Stimulated activated CD8-positive, alpha-beta memory T cell treated with anti-CD3 and anti-CD28 coated beads, Interleukin-7, amount 100 ng/mL, for 4 hours (primary cell): ENCODE measurements around the gene MARCHF3.
"Not testable (repeated sequence)": the region's sequence is repeated elsewhere in the genome, so short reads cannot be mapped to it uniquely, and the experiment has no call there.

Source experiments
- DNase-seq, 2 donors: peaks; one replicate each; pipeline ENCODE4 v3.0.0-alpha.2; 2020; ENCODE audit warnings: low read depth in 2 of 2

The MARCHF3 gene, protein sequence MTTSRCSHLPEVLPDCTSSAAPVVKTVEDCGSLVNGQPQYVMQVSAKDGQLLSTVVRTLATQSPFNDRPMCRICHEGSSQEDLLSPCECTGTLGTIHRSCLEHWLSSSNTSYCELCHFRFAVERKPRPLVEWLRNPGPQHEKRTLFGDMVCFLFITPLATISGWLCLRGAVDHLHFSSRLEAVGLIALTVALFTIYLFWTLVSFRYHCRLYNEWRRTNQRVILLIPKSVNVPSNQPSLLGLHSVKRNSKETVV

DNA sequence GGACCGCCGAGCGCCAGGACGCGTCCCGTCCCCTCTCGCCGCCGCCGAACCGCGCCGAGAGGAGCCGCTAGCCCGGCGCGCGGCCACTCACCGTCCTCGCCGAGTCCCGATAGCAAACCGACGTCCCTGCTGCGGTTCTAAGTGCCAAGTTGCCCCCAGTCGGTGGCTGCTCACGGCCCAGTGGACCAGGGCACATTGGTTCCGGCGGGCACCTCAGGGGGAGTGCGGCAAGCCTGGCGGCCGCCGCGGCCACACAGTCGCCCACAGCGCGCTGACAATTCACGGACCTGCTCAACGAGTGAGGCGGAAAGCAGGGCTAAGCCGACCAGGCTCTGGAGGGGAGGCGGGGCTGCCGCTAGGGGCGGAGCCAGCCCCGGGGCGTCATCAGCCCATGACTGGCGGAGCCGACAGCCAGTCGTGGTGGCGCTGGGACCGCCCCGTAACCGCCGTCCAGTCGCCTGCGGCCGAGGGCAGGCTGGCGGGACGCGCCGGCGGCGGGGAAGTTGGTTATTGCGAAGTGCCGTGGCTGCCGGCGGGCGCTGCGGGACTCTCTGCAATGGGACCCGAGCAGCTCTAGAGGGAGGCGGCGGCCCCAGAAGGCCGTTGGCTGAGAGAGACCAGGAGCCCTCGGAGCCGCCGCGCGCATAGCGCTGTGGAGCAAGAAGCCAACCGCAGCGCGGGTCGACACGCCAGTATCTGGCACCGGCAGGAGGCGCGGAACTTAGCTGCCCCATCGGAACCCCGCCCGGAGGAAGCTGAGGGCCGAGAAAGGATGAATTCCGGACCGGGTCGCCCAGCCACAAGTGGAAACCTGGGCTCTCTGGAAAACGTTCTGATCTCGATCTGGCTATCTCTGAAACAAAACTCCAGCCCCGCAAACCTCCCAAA, at the start of gene MARCHF3:
MARCHF3 (minus strand) TSS at position 300 of the 888 bp plus-strand sequence. CDS start 112,387 bp downstream, outside the sequence.
- peak; percentile 78 to 93 for DNase-seq

DNA sequence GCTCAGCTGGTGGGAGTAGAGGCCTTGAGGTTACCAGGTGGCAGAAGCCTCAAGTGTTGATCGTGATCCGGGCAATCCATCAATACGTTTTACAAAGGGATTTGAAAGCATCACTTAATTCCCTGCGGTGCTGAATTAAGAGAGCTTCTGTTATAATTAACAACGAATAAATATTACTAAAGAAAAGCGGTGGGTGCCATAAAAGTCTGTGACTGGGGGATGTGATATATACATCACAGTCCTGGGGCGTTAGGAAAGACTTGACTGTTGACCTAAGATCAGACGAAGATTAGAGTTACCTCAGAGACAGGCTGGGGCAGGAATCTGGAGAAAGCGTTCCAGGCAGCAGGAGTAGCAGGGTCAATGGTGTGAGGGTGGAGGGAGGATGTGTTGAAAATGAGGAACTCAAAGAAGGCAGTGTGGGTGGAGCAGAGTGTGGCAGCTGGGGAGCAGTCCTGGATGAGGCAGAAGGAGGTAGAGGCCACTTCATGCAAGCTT, 49.7 kb upstream of the MARCHF3 start:
- no peak for DNase-seq

DNA sequence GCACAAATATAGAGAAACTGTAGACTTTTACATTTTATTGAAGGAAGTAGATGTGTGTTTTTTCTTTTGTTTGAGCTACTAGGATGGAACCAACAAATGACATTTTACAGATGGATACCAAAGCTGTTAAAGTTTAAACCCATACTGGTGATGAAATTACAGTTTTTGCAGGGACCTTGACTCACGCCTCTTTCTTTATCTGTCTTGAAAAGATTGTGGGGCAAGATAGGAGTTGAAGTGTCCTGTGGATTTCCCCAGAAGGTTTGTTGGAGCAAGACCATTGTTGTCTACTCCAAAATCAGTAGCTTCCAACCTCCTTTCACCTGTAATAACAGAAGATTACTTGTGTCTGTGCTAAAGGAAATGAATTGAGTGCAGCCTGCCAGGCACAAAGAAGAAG, 47.0 kb upstream of the MARCHF3 start:
- DNase-seq: no peak

DNA sequence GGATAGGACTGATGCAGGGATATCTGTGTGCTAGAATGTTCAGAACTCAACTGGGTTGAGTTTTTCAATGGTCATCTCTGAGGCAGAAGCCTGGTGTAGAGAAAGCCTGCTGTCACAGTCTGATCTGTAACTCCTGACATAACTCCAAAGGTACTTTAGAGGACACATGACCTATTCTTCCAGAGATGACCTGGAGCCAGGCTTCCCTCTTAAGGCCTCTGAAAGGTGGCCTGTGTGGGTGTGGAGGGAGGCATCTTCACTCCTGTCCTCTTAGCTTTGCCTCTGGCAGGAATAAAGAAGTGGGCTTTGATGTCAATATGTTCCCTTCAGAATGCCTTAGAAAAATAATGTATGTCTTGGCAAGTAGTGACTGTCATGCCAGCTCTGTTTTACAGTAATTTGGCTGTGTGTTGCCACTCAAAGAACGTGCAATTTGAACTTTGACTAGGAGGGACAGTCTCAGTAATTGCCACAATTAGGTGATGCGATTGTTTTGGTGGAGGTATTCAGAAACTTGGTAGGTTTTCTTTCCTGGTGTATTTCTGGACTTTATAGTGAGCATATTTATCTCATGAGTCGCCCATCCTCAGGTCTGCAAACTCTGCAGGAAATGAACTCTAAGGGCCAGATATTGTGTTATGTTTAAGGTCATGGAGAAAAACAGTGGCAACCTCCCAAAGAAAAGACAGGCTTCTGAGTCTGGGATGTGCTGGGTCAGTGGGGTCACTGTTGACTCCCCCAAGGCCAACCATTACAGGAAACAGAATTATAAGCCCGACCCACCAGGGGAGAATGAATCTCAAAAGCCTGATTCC, 46.2 kb upstream of the MARCHF3 start:
- no peak for DNase-seq

DNA sequence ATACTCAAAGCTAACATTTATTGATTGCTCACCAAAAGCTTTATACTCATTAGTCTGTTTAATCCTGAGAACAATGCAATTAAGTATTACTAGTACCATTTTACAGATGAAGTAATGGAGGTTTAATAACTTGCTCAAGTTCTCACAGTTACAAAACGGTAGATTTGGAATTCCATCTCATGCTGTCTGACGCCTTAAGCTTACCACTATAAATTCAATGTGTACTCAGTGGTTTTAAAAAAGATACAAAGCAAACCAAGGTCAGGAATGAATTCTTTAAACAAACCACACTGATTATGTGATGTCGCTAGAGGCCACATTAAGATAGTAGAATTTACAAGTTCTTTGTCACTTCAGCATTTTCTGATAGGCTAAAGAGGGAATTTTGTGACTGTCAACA, 44.1 kb upstream of the MARCHF3 start:
- DNase-seq: no peak

DNA sequence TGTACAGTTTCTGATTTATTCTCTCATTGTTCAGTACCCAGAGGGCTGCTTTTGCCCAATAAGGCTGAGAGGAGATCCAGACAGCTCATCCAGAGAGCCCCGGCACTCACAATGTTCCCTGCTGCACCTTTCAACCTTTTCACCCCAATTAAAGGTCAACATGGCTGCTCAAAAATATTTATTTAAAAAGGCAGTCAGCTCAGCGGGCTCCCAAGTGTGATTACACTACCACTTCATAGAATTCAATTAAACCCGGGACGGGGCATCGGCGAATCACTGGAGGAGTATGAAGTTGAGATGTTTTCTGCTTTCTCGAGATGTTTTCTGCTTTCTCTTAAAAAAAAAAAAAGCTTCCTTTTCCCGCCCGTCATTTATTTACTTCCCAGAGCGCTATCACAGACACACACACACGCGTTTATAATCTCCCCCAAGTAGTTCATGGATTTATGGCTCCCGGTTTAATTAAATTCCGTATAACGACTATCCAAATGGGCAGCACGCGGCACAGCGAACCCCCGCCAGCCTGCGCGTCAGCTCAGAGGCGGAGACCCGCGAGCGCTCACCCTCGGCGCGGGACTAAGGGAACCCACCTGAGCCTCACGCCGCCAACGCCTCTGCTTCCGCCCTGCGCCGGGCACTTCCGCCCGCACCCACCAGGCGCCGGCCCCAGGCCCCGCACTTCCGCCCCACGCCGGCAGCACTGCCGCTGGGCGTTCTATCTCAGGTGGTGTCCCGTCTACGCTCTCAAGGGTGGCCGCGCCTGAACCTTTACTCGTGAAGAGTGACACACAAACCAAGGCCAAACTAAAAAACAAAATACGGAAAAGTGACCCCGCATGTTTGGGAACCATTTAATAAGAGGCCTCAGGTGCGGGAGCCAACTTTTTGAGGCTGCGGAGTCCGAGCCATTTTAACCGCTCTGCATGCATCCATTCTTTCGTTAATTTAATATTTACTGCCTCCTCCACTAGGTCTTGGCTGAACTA, 42.8 kb upstream of the MARCHF3 start, which contains the start of gene C5orf63:
C5orf63 (minus strand) TSS at position 642 of the 986 bp plus-strand sequence. CDS start 14,507 bp downstream, outside the sequence.
- peak; percentile 29 to 68 for DNase-seq

DNA sequence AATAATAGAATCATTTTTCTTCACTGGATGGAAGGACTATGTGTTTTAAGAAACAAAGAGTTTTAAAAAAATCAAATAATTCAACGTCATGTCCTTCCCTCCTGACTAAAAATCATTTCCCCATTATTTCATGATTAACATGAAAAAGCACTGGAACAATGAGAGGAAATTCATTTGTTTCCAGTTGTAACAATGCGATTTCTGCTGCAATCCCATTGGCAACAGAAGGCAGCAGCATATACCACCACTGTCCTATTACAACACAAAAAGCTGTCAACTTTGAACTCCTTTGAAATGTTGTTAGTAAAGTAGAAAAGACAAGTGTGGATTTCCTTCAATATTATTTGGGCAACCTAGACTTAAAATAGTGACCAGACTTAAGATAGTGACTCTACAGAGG, 39.9 kb upstream of the MARCHF3 start:
- no peak for DNase-seq

DNA sequence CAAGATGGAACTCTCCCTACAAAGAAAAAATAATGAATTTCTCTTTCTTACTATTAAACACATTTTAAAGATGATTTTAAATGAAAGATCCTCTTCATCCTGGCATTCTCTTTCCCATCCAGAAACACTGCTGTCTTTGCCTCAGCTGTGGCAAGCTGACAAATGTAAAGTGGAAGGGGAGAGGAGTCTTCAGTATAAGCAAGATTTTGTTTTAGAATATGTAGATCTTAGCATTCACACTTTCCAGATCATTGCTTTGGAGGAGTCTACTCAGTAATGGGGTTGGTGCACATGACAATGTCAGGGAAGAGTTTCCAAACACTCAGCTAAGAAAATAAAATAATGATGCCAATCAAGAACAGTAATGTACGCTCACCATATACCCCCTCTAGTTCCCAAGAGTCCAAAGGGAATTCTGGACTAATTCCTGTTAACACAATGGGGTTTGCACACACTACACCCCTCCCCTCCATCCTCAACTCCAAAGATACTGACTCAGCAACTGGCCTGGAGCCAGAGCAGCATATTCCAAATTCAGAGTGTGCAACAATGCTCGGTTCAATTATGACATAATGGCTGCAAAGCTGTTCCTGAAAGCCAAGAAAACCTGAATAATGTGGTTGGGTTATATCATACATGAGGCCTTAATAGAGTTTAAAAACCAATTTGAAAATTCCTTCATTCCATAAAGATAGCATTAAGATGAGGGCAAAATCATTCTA, 38.3 kb upstream of the MARCHF3 start:
- DNase-seq: no peak

DNA sequence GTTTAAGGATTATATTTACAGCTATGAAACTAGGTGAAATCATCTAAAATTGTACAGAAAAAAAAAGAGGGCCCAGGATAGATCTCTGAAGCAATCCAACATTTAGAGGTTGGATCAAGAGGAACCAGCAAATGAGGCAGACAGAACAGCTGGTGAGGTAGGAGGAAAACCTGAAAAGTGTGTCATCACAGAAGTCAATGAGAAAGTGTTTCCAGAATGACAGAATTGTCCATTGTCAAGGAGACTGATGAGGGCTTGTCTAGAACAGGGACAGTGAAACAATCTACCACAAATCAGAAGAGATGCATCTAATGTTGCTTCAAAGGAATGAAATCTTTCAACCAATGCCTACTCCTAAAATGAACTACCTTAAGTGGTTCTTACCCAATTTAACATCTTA, 36.4 kb upstream of the MARCHF3 start:
- no peak for DNase-seq

DNA sequence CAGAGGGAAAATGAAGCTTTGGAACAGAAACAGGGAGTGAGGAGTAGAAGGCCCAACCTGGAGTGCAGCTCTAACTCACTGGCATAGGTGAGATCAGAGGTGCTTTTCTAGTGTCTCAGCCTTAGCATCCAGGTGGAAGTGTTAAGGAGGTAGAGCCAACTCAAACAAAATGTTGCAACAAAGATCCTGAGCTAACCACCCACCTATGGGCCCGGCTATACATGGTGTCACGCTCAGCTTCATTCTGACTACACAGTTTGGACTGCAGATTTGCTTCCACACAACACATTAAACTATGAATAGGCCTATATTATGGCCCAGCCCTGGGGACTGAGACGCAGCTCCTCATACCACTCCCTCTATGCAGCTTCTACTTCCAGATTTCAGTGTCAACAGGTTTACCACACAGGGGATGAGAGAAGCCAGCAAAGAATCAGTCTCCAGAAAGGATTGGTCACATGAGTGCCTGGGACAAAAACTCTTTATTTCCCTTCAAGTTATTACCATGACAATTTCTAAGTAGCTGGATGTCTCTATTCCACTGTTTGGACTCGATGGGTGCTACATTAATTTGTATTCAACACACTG, 34.0 kb upstream of the MARCHF3 start:
- DNase-seq: no peak

DNA sequence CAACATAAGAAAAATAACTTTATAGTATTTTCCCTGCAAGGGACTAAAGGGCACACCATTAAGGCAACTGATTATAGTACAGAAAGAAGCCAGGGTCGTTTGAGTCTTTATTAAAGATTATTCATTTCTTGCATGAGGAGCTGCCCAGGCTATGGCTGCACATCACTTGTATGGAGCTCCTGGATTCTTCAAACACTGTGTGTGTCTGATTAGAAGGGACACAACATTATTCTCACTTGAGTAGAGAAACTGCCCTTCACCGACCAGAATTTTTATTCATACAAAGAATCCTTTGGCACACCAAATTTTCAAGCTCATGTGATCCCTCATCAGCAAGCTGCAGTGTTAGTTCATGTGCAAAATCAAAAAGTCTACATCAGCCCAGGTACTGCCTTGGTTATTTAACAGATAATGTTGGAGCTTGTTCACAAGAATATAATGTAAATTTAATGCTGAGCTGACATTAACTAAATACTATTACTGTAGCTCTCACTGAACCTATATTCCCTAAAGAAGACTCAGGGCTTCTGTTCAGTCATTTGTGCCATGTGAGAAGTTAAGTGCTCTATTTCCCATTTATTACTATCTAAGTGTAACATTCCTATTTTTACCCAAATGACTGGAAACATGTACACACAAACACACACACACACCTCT, 33.0 kb upstream of the MARCHF3 start:
- DNase-seq: no peak

DNA sequence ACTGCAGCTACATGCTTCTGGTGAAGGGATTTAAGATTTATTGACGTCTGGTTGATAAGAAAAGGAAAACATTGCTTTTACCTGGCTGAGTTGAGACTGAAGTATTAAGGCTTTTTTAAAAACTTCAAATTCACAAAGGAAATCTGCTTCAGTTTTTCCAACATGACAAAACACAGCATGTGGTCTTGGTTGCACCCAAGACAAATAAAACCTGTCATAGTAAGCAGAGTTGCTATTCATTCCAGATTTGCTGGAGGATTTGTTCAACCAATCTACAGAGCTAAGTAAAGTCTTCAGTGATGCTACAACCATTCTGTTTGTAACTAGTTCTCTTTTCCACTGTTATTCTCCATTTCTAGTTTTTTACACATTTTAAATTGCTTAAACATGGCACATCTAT, 31.6 kb upstream of the MARCHF3 start:
- DNase-seq: no peak

DNA sequence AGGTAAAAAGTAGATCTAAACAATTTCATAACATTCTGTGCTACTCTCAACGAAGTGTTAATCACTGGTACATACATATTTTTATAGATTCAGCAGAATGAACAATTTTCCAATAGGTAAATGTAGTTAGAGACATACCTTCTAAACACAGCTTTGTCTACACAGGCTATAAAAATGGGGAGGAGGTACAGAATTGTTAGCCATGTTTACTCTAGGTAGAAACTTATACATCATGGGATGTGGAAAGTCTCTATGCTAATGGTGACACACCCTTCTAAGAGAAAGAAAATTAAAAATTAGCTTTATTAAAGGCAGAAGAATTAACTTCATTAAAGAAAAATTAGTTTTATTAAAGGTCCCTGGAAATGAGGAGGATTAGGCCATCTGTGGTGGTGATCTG, 31.2 kb upstream of the MARCHF3 start:
- DNase-seq: no peak

DNA sequence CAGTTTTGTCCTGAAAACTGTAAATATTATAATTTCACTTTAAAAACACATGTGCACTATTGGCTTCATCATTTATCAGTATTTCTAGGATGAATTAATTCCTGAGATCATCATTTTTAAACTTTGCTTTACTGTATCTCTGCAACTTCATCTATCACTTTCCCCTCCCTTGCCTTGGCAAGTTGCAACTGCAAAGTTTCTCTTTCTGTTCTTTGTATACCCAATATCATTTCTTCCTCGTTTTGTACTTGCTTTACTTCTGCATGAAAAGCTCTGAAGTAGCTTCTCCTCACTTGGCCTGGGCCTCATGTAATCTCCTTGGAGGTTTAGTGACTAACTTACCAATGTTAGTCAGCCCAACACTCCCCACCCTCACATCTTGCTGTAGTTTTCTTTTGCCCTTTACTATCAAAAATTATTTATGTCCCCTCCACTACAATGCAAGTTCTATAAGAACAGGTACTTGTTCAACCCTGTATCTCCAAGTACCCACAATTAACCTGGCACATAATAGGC, 30.2 kb upstream of the MARCHF3 start:
- DNase-seq: no peak

DNA sequence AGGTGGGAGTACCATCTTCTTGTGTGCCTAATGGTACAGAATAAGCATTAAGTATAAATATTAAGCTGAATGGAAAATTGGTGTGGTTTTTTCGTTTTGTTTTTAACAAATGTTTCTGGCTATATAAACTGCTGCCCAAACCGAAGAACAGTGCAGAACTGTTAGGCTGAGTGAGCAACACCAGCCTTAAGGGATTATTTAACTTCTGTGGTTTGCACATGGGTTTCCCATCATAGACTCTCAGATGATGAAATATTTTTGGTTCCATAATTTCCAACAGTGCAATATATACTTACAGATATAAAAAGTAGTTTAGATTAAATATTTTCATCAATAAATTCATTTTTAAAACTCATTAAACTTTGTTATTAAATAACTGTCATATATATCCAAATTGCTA, 26.5 kb upstream of the MARCHF3 start:
- no peak for DNase-seq

DNA sequence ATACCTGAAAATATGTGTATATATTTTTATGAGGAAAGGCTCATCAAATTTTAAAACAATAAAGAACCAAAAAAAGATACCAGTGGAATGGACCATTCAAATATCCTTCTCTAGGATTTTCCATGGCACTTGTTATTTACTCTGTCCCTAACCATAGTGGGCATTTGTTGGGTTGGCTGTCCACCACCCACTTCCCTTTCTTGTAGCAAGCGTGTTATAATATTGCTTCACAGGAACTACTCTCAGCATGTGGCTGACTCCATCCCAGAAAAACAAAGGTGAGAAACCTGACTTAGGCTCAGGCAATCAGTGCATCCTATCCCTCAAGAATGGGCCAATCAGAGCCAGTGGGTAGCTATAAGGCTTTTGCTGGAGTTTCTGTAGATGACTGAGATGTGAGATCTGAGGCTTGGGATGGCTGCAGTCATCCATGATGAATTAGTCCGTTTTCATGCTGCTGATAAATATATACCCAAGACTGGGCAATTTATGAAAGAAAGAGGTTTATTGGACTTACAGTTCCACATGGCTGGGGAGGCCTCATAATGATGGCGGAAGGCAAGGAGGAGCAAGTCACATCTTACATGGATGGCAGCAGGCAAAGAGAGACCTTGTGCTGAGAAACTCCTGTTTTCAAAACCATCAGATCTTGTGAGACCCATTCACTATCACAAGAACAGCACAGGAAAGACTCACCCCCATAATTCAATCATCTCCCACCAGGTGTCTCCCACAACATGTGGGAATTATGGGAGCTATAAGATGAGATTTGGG, 25.7 kb upstream of the MARCHF3 start:
- no peak for DNase-seq

DNA sequence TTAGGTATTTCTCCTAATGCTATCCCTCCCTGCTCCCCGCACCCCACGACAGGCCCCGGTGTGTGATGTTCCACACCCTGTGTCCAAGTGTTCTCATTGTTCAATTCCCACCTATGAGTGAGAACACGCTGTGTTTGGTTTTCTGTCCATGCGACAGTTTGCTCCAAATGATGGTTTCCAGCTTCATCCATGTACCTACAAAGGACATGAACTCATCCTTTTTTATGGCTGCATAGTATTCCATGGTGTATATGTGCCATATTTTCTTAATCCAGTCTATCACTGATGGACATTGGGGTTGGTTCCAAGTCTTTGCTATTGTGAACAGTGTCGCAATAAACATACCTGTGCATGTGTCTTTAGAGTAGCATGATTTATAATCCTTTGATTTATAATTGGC, 23.2 kb upstream of the MARCHF3 start:
- not testable (repeated sequence) for DNase-seq

DNA sequence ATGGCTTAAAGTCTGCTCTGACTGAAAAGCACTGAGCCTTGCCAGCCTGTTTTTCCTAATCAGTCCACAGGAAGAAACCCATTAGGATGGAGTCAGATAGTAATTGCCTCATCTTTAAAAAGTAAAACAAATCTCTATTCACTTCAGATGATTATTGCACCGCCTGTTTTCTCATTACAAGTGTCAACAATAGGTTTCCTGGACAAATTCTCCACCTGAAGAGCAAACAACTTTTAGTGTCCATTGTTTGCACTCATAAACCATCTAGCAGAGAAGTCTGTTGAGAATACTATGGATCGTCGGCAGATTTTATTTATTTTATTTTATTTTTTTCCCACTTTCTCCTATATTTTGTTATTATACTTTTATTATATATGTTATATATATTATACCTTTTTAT, 22.7 kb upstream of the MARCHF3 start:
- no peak for DNase-seq
